SIG-M5 treated with dmso at 0.1 percent for 504 hours (cell line): ENCODE data around the gene STBD1.
"Not testable (repeated sequence)": the region's sequence is repeated elsewhere in the genome, so short reads cannot be mapped to it uniquely, and the experiment has no call there.

Source experiments
- DNase-seq: peaks from one replicate; lab custom pipeline; 2025; ENCODE audit not compliant: unreplicated experiment; lab: John Stamatoyannopoulos, UW

The STBD1 gene

GRCh38 chr4:76305971-76306881, at the start of gene STBD1:
Gene STBD1, plus strand, starts transcription at chr4:76306733. Its CDS starts 37 bp downstream, at chr4:76306770.
- peak; percentile 47 for DNase-seq

- no peak for DNase-seq
Observed at GRCh38 chr4:76256968-76257367, 49.6 kb upstream of the STBD1 start.

- DNase-seq = no peak
Observed at GRCh38 chr4:76257824-76258223, 48.7 kb upstream of the STBD1 start.

DNA sequence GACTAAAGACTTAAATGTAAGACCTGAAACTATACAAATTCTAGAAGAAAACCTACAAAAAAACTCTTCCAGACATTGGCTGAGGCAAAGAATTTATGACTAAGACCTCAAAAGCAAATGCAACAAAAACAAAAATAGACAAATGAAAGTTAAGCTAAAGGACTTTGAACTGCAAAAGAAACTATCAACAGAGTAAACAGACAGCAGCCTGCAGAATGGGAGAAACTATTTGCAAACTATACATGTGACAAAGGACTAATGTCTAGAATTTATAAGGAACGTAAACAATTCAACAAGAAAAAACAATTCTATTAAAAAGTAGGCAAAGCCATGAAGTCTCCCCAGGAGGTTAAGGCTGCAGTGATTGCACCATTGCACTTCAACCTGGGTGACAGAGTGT, 46.0 kb upstream of the STBD1 start:
- no peak for DNase-seq

DNA sequence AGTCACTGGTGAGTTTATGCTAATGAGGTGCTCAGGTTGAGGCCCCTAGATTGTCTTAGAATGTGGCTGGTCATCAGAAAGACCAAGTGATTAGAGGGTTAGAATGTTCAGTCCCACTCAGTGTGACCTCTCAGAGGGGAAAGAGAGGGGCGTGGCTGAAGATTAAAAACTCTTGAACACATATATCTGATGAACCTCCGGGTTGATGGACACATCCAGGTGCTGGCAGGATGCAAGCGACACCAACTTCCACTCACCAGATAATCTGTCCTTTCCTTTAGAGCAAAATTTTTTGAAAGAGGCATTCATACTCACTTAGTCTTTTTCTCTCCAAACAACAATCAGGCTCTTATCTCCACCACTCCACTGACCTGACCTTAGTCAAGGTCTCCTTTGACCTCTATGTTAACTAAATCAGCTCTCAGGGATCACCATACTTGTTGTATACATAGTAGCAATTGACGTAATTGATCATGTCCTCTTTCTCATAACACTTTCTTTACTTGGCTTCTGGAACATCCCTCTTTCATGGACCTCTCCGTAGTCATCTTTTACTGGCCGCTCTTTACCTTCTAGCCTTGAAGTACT, 40.8 kb upstream of the STBD1 start:
- DNase-seq = no peak

DNA sequence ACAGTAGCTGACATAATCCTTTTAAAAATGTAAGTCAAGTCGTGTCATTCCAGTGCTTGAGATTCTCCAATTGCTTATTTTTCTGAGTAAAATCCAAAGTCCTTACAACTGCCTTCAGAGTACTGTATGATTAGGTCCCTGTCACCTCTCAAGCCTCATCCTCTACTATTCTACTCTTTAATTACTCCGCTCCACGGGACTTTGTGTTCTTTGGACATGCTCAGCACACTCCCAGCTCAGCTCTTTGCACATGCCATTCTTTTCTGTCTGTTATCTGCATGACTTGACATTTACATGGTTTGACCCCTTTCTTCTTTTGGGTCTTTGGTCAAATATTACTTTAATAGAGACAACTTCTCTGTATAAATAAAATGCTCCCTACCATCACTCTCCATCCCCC, 39.9 kb upstream of the STBD1 start:
- DNase-seq = no peak

DNA sequence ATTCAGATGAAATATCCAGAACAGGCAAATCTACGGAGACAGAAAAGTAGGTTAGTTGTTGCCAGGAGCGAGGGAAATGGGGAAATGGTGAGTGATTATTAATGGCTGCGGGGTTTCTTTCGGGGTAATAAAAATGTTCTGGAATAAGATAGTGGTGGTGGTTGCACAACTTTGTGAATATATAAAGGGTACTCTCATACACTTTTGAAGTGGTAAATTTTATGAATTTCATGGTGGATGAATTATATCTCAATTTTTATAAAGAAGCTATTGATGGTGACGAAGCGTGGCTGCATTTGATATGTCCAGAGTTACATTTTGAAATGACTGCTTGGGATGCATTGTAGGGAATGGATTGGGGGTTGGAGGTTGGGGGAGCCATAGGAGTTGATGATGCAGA, 38.7 kb upstream of the STBD1 start:
- DNase-seq = no peak

DNA sequence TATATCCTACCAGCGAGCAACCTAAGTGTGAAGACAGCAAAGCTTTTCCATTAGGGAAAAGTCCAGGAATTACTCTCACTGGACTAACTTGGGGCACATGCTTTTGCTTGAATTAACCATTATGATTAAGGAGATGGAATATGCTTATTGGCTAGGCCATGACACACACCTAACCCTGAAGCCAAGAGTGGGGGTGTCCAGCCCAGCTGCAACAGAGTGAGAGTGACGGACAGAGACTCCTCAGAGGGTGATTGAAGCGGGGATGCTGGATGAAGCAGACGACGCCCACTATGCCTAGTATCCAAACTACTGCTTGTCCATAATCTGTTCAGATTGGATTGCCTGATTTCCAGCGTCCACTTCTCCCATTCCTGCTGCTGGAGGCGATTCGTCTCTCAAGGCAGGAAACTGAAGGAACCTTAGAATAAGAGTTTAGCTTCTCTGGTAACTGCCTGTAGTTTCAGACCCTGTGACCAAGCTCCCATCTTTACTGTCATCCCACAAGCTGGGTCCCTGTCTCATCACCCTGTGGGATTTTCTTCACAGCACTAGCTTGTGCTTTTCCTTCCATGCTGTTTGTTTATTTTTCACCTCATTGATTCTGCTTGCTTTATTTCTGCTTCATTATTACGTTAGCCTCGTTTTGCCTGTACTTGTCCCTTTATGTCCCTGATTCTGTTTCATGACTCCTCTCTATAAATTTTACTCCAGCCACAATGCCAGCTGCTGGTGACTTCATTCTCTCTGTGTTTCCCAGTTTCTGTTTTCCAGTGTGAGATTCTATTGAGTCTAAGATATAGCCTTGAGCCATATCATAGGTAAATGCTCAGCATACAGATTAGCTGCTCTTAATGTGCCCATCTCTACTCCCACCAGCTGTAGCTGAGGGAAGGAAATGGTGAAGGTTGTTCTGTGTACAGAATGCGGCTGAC, 36.0 kb upstream of the STBD1 start:
- no peak for DNase-seq

DNA sequence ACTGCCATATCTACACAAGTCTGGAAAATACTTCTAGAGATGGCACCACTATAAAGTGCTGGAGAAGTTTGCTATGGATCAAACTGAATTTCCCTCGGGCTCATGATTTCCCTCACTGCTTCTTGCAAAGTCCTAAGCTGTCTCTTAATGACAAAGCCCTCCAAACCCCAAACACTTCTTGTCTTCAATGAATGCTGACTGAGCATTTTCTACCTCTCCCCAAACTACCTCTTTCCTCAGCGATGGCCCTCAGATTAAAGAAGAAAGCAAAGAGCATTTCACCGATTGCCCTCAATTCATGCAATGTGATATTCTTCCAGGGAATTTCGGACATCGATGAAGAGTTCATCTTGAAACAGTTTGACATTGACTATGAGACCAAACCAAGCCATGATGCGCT, 35.3 kb upstream of the STBD1 start:
- no peak for DNase-seq

DNA sequence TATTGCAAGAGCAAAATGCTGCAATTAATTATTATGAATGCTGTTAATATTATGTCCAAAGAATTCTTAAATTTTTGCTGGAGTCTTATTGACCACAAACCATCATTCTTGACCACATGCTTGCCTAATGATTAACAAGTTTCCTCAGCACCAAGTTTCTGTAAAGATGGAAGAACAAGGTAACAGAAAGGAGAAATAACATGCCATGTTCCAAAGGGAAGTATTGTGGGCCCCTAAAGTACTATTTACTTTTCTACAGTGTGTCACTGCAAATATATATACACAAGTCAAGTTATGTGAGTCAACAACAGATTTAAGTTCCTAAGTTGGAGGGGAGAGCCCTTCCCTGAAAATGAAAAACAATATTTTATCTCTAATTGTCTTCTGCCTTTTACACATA, 34.5 kb upstream of the STBD1 start:
- DNase-seq = no peak

DNA sequence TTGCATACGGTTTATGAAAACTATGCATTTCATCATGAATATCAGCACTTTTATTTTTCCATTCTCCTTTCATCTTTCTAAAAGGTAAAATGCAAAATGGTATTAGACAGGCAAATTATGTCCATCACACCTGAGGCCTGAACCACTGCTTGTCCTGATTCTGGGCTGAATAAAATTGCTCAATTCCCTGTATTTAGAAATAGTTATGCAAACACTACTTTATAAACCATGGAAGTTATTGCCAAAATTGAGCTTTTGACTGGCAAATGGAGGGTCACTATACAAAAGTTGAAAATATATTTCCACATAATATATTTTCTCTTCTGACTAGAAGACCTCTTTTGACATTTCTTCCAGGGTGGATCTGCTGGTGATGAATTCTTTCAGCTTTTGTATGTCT, 34.0 kb upstream of the STBD1 start:
- no peak for DNase-seq

- no peak for DNase-seq
Observed at GRCh38 chr4:76272999-76273398, 33.5 kb upstream of the STBD1 start.

DNA sequence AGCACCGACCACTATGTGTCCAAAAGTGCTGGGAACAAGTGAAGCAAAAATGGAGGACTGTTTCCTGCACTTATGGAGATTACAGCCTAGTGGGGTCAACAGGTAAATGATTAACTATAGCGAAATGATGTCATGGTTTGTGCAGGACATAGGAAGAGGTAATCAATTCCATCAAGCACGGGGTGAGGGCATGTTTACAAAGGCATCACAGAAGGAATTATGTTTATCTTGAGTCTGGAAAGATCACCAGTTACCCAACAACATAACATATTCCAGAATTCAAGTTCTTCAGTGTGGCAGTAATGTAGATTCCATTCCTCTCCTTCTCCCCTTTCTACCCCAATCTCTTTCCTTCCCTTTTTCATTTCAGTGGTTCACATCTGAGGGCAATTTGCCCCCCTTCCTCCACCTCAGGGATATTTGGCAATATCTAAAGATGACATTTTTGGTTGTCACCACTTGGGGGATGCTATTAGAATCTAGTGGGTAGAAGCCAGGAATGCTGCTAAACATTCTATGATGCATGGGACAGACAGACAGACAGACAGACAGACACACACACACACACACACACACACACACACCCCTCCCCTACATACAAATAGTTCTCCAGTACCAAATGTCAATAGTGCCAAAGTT, 30.9 kb upstream of the STBD1 start:
- peak; percentile 62 for DNase-seq

- peak; percentile 6 for DNase-seq
Observed at GRCh38 chr4:76276813-76277212, 29.7 kb upstream of the STBD1 start.

GRCh38 chr4:76277667-76278066, 28.9 kb upstream of the STBD1 start:
- DNase-seq = no peak

DNA sequence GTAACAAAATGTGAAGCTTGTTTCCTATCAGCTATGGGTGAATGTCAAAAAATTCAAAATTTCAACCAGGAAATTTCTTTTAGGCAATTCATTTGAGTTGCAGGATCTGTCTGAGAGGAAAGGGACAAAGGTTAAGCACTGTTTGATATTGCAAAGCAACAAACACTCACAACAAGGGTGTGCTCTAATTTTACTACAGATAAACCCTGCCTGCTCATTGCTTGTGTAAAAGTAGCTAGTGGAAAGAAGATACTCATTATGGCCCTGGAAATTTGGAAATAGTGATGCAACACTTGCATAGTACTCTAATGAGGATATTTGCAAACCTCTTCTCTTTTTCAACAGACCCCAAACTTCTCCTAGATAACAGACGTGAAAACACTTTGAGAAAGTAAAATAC, 27.9 kb upstream of the STBD1 start:
- peak; percentile 79 for DNase-seq

DNA sequence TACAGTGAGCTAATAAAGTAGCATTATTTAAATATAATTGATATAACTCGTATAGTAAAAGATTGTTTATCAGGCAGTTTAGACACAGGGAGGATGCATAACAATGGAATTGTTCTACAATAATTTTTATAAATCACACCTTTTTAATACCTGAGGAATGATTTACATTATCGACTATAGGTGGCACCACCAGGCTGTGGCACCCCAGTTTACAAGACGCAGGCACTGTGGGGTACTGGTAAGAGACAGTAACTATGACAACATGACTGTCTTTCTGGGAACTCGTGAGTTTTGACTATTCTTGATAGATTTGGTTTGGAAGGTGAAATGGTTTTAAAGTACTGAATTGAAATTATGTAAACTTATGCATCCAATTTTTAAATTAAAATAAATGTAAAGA, 27.1 kb upstream of the STBD1 start:
- no peak for DNase-seq

GRCh38 chr4:76280488-76281441, 25.8 kb upstream of the STBD1 start:
- DNase-seq = no peak

- not testable (repeated sequence) for DNase-seq
Observed at GRCh38 chr4:76281594-76281993, 24.9 kb upstream of the STBD1 start.
